Mesothelial cell of epicardium (in vitro differentiated cells): ENCODE measurements around the gene C14orf180. TPM values are rescaled to one million over a fixed set of nuclear protein-coding genes. Genes with fewer than 3 reads are reported as not detected.

Source experiments
- DNase-seq, 2 experiments: peaks; one replicate each; pipeline ENCODE4 v3.0.0; 2021; ENCODE audit warnings: low spot score in 2 of 2; ENCODE audit not compliant: unreplicated experiment in 2 of 2
- H3K27ac Mint-ChIP-seq: 2 replicates; pipeline ENCODE4 v1.8.0; 2021; ENCODE audit warnings: mixed read lengths
- H3K27me3 Mint-ChIP-seq: 2 replicates; pipeline ENCODE4 v1.8.0; 2021; ENCODE audit warnings: low read depth, mixed read lengths
- H3K36me3 Mint-ChIP-seq: 2 replicates; pipeline ENCODE4 v1.8.0; 2021; ENCODE audit warnings: mixed read lengths
- H3K4me1 Mint-ChIP-seq: 2 replicates; pipeline ENCODE4 v1.8.0; 2021; ENCODE audit warnings: mixed read lengths
- H3K4me3 Mint-ChIP-seq: 2 replicates; pipeline ENCODE4 v1.8.0; 2021; ENCODE audit warnings: mild to moderate bottlenecking, moderate library complexity, mixed read lengths
- H3K9me3 Mint-ChIP-seq: 2 replicates; pipeline ENCODE4 v1.8.0; 2021; ENCODE audit warnings: mixed read lengths
- CTCF ChIP-seq: fragments of 200-600 bp; sonication (generic); IDR thresholded peaks from one replicate; pipeline ENCODE4 v1.5.0; 2021; ENCODE audit warnings: antibody characterized with exemption; ENCODE audit not compliant: unreplicated experiment
- total RNA-seq: library from RNA; stranded (reverse); gene quantifications from 3 replicates; pipeline ENCODE4 v1.2.1, GENCODE V29; 2021

Gene C14orf180
- total RNA-seq, 1 donor from 2014 or later, result 0.36 TPM

- Mint-ChIP-seq H3K36me3 (no peaks in the 10 kb centered on the region), H3K27me3 (peaks cover 14% of the 10 kb centered on the region), H3K27ac (peak overlapping the region; percentile 87), H3K4me1 (peaks cover 13% of the 10 kb centered on the region), H3K9me3 (peaks cover 10% of the 10 kb centered on the region), H3K4me3 (no peak overlapping the region)
- peak in 1 of 2 experiments; percentile 65 for DNase-seq
- TF ChIP-seq CTCF, result no peak
These were observed 42.5 kb upstream of the C14orf180 start for GRCh38 chr14:104536942-104537612.

- H3K27me3 Mint-ChIP-seq, result peaks cover 14% of the 10 kb centered on the region
These were observed 42.0 kb upstream of the C14orf180 start for GRCh38 chr14:104537613-104537988.

GRCh38 chr14:104541905-104542465, 37.6 kb upstream of the C14orf180 start:
- no peak overlapping the region for H3K4me3 Mint-ChIP-seq
- no peaks in the 10 kb centered on the region for H3K36me3 Mint-ChIP-seq
- no peak overlapping the region for H3K27ac Mint-ChIP-seq
- H3K27me3 Mint-ChIP-seq, result peaks cover 49% of the 10 kb centered on the region
- H3K9me3 Mint-ChIP-seq, result no peaks in the 10 kb centered on the region
- peaks cover 13% of the 10 kb centered on the region for H3K4me1 Mint-ChIP-seq
- DNase-seq, result no peak
- TF ChIP-seq CTCF, result no peak

More at GRCh38 chr14:104537613-104537988, 42.0 kb upstream of the C14orf180 start:
- DNase-seq, result no peak
- H3K27ac Mint-ChIP-seq, result peak overlapping the region; percentile 87
- H3K36me3 Mint-ChIP-seq, result no peaks in the 10 kb centered on the region
- no peak overlapping the region for H3K4me3 Mint-ChIP-seq
- peaks cover 16% of the 10 kb centered on the region for H3K4me1 Mint-ChIP-seq
- H3K9me3 Mint-ChIP-seq, result peaks cover 10% of the 10 kb centered on the region
- no peak for TF ChIP-seq CTCF

GRCh38 chr14:104542871-104543830, 36.4 kb upstream of the C14orf180 start:
- peaks cover 54% of the 10 kb centered on the region for H3K27me3 Mint-ChIP-seq
- H3K9me3 Mint-ChIP-seq, result no peaks in the 10 kb centered on the region
- TF ChIP-seq CTCF, result no peak
- peak in 1 of 2 experiments; percentile 33 for DNase-seq
- H3K27ac Mint-ChIP-seq, result no peak overlapping the region
- H3K4me1 Mint-ChIP-seq, result peaks cover 5% of the 10 kb centered on the region
- H3K4me3 Mint-ChIP-seq, result no peak overlapping the region
- H3K36me3 Mint-ChIP-seq, result no peaks in the 10 kb centered on the region

- Mint-ChIP-seq H3K27ac (no peak overlapping the region), H3K36me3 (no peaks in the 10 kb centered on the region), H3K9me3 (no peaks in the 10 kb centered on the region), H3K4me1 (peaks cover 5% of the 10 kb centered on the region), H3K4me3 (no peak overlapping the region), H3K27me3 (peaks cover 54% of the 10 kb centered on the region)
- peak in 1 of 2 experiments; percentile 11 for DNase-seq
- TF ChIP-seq CTCF, result no peak
These were observed 35.1 kb upstream of the C14orf180 start for GRCh38 chr14:104544362-104544961.
